LoVo (cell line): ENCODE results near the gene SPAG9.

ENCODE experiments used
- DNase-seq: peaks from one replicate; pipeline ENCODE4 v3.0.0-alpha.2; 2016; ENCODE audit warnings: low spot score

SPAG9 gene

DNA sequence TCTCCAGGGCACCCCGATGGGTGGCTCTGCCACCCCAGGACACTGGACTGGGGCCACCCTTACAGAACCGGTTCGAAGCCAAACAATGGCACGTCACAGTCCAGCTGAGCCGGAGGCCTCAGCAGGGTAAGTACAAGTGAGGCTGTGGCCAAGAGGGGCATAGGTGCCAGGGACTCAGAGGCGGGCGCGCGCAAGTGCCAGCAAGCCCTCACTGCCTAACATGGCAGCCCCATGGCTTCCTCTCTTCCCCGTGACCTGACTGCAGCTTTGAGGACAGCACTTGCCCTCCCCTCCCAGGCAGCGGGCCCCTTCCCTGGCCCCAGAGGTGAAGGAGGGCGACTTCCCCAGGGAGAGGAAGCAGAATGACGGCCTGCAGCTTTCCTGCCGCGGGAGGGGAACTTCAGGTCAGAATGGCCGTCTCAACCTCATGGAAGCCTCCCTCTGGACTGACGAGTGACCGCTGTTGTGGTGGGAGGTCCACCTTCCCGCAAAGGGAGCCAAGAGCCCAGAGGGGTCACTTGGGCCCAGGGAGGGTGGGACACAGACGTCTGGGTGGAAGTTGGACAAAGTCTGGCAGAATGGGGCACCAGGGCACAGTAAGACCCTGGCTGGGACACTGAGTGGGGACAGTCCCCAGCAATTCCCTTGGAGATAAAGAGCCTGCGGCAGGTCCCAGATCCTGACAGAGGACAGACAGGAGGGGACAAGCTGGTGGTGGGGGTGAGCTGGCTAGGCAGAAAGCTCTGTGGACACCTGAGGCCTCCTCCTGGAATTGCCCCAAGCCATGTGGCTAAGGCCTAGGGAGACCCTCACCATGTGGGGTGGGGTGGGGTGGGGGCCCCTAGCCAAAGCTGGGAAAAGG, 202.4 kb downstream of the SPAG9 start:
- DNase-seq: no peak

DNA sequence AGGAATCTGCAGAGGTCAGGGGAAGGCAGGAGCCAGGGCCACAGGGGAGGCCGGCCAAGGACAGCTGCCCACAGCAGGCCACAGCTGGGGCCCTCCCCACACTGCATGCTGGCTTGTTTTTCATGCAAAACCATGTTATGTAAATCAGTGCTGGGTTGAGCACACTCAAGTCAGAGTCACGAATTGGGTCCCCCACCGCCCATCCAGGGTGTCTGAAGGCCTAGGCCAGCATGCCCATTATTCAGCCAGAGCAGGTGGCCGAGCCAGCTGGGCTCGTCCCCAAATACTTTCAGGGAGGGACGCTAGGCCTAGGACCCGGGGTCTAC, 203.3 kb downstream of the SPAG9 start:
- DNase-seq: no peak

DNA sequence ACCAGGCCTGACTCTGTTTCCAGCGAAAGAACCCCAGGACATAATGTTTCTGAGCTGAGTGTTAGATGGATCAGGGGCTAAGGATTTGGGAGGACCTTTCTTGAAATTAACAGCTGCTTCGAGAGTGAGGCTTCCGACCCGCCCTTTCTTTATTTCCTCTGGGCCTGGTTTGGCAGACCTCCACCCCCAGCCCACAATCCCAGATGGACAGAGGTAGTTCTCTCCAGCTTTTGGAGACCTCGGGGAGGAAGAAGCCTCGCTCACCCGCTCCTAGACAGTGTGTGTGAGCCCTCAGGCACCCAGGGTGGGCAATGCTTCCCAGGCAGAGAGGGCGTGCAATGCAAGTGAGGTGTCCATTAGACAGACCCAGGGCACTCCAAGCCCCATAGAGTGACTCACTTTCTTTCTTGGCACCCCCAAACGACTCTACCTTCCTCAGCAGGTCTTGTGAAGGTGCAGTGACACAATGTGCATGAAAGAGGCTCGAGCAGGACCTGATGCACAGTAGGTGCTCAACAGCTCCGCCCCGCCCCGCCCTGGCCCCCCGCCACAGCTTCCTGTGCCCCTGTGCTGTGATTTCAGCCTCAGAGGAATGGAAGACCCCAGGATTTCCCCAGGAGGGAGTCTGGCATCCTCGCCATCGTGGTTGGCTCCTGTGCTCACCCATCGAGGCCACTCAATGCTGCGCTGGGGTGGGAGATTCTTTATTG, 203.8 kb downstream of the SPAG9 start:
- DNase-seq: no peak

DNA sequence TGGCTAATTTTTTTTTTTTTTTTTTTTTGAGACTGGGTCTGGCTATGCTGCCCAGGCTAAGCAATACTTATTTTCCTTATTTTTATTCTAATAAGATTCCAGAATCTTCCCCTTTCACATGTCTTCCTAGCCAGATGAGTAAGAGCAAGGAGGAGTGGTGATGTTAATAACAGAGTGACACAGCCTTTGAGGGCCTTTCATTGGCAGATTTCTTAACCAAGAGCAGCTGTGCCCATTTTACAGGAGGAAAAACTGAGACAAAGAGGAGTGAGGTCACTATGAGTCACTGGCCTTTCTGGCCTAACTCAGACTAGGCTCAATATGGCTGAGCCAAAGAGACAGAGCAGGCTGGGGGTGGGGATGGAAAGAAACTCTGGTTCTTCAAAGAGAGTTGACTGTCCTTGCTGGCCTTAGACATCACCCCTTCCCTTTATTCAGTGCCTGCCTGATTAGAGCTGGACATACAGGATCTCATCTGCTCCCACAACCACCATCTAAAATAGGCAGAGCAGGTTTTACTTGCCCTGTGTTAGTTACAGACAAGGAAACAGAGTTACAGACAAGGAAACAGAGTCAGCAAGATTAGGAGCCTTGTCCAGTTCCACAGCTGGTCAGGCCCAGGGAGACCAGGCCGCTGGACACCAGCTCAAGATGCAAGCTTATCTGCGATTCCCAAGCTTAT, 204.5 kb downstream of the SPAG9 start:
- DNase-seq: no peak

DNA sequence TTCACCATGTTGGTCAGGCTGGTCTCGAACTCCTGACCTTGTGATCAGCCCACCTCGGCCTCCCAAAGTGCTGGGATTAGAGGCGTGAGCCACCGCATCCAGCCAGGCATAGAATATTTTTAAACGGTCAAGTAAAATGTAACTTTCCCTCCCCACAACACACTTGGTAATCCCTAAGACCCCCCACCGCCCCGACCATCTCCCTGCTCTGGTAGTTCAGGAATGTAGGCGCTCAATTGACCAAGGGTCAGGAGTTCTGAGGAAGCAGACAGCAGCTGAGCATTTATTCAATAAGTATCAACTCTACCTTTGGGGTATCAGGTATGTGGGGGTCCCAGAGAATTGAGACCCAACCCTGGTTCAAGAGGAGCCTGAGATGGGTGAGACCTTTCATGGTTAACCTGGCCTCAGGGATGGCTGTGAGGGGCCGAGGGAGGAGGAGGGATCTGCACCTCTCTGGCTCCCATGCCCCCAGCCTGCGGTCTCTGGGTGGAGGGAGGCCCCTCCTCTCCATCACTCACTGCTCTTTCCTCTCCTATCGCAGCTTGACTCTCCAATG, 206.1 kb downstream of the SPAG9 start:
- DNase-seq: no peak

DNA sequence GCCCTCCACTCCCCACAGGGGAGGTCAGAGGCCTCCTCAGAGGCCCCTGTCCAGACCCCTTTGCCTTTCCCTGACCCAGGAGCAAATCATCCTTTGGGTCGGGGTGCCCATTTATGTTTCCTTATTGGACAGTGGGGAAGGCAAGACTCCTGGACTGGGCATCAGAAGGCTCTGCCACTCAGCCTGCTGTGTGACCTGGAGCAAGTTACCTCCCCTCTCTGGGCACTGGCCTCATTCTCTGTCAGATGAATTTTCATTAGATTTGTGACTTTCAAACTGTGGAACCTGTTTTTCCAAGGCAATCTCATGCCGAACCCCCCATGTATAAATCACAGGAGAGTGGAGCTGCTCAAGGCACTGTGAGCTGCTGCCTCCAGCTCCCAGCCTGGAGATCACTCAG, 207.5 kb downstream of the SPAG9 start:
- DNase-seq: no peak
